ENCODE measurements around the gene MAD1L1.

DNA sequence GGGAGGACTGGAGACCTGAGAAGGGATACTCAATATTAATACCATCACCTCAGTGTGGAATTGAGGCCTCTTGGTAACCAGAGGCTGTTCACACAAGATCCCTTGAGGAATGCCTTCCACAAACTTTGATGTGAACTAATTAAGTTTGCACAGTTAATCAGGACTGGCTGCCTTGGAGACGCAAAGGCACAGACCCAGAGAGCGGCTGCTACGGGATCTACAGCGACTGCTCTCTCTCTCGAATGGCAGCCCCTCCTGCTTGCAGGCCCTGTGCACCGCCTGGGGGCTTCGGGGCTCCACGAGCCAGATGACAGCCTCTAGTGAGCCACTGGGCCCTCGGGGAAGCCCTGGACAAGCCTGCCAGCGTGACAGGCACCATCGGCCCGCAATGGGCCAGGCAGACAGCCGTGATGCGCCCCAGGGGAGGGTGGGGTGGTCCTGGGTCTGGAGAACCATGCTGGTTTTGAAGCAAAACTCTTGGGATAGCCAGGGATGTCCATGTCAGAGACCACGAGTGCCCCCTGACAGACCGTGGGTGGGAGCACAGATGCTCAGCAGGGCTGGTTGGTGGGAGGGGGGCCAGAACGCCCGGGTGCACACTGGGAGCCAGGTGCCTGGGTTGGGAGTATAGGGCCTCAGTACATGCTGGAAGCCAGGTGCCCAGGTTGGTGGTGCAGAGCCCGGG is 367.0 kb downstream of the MAD1L1 start:
- TF ChIP-seq POLR2AphosphoS5 (IDR thresholded peaks at IDR 0.05; ENCODE audit: low read depth, low read length) (no peak), RAD21 (IDR thresholded peaks at IDR 0.05; ENCODE audit: low read depth) (no peak), ZFX (IDR thresholded peaks at IDR 0.05) (no peak), EZH2phosphoT487 (IDR thresholded peaks at IDR 0.05; ENCODE audit: borderline replicate concordance) (no peak), POLR2A (IDR thresholded peaks at IDR 0.05; ENCODE audit: borderline replicate concordance, extremely low read depth, insufficient read depth, insufficient read length) (no peak), SP1 (IDR thresholded peaks at IDR 0.05; ENCODE audit: low read depth) (no peak), EZH2 (IDR thresholded peaks at IDR 0.05) (no peak), JUND (IDR thresholded peaks at IDR 0.05) (no peak), TCF7L2 (IDR thresholded peaks at IDR 0.05; ENCODE audit: borderline replicate concordance, extremely low read depth, insufficient read depth, insufficient read length) (no peak), CEBPB (IDR thresholded peaks at IDR 0.05; ENCODE audit: low read depth) (no peak), YY1 (IDR thresholded peaks at IDR 0.05; ENCODE audit: extremely low read depth, insufficient replicate concordance, low read depth, low read length) (no peak)
- TF ChIP-seq, protein P1, sequence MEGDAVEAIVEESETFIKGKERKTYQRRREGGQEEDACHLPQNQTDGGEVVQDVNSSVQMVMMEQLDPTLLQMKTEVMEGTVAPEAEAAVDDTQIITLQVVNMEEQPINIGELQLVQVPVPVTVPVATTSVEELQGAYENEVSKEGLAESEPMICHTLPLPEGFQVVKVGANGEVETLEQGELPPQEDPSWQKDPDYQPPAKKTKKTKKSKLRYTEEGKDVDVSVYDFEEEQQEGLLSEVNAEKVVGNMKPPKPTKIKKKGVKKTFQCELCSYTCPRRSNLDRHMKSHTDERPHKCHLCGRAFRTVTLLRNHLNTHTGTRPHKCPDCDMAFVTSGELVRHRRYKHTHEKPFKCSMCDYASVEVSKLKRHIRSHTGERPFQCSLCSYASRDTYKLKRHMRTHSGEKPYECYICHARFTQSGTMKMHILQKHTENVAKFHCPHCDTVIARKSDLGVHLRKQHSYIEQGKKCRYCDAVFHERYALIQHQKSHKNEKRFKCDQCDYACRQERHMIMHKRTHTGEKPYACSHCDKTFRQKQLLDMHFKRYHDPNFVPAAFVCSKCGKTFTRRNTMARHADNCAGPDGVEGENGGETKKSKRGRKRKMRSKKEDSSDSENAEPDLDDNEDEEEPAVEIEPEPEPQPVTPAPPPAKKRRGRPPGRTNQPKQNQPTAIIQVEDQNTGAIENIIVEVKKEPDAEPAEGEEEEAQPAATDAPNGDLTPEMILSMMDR (IDR thresholded peaks at IDR 0.05 in 2 of 3, conservative IDR thresholded peaks at IDR 0.05 in 1 of 3; ENCODE audit: borderline replicate concordance in 1 of 3, insufficient read depth in 1 of 3, low read depth in 2 of 3, low read length in 2 of 3): no peak
- TF ChIP-seq, protein P2, sequence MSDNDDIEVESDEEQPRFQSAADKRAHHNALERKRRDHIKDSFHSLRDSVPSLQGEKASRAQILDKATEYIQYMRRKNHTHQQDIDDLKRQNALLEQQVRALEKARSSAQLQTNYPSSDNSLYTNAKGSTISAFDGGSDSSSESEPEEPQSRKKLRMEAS (IDR thresholded peaks at IDR 0.05): no peak
- TF ChIP-seq, protein P3, sequence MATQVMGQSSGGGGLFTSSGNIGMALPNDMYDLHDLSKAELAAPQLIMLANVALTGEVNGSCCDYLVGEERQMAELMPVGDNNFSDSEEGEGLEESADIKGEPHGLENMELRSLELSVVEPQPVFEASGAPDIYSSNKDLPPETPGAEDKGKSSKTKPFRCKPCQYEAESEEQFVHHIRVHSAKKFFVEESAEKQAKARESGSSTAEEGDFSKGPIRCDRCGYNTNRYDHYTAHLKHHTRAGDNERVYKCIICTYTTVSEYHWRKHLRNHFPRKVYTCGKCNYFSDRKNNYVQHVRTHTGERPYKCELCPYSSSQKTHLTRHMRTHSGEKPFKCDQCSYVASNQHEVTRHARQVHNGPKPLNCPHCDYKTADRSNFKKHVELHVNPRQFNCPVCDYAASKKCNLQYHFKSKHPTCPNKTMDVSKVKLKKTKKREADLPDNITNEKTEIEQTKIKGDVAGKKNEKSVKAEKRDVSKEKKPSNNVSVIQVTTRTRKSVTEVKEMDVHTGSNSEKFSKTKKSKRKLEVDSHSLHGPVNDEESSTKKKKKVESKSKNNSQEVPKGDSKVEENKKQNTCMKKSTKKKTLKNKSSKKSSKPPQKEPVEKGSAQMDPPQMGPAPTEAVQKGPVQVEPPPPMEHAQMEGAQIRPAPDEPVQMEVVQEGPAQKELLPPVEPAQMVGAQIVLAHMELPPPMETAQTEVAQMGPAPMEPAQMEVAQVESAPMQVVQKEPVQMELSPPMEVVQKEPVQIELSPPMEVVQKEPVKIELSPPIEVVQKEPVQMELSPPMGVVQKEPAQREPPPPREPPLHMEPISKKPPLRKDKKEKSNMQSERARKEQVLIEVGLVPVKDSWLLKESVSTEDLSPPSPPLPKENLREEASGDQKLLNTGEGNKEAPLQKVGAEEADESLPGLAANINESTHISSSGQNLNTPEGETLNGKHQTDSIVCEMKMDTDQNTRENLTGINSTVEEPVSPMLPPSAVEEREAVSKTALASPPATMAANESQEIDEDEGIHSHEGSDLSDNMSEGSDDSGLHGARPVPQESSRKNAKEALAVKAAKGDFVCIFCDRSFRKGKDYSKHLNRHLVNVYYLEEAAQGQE (IDR thresholded peaks at IDR 0.05; ENCODE audit: low read depth): no peak
